K562 (cell line): ENCODE data around the gene TMEM144. TPM values are rescaled to one million over a fixed set of nuclear protein-coding genes. Genes with fewer than 3 reads are reported as not detected.

Source experiments
- ATAC-seq: fragments of 200-7000 bp; cut with Tn5 transposase; 3 replicates; pipeline ENCODE4 v1.9.1; 2020; ENCODE audit warnings: moderate library complexity
- Bru-seq: library from RNA; stranded (reverse); fragments of 400-500 nt; gene quantifications from one replicate; lab custom pipeline; 2021; lab: Mats Ljungman, UMichigan
- BruChase-seq, 2 experiments: library from RNA; stranded (reverse); fragments of 400-500 nt; gene quantifications; one replicate each; lab custom pipeline; 2021; lab: Mats Ljungman, UMichigan
- BruUV-seq: library from RNA; stranded (reverse); fragments of 400-500 nt; replicated peaks from 2 replicates; lab custom pipeline; 2021; lab: Mats Ljungman, UMichigan
- CTCF ChIA-PET: fragments of 300-600 bp; formaldehyde crosslinking; extraction: SDS; loops from one replicate; lab custom pipeline; 2021; ENCODE audit warnings: low intra/inter-chr PET ratio; lab: Yijun Ruan, JAX
- POLR2A ChIA-PET: fragments of 300-600, 350-650 bp; sonication (Branson Sonifier 250); formaldehyde crosslinking; extraction: SDS; loops from one replicate; lab custom pipeline; 2021; ENCODE audit warnings: antibody characterized with exemption, inconsistent platforms; lab: Yijun Ruan, JAX
- DNase-seq, 4 experiments: peaks; one replicate each; pipeline versions ENCODE4 v3.0.0 to v3.0.0-alpha.2; 2011 to 2018; ENCODE audit warnings: low spot score in 3 of 4, mixed read lengths in 3 of 4; ENCODE audit errors: extremely low read depth in 1 of 4
- FAIRE-seq: peaks from 2 replicates; lab custom pipeline; 2011; peaks lifted over from hg19 to GRCh38; lab: Jason Lieb, UNC
- H2AFZ ChIP-seq: 2 replicates; pipeline ENCODE4 v1.6.0; 2011; ENCODE audit warnings: low read depth, low read length, control low read depth, inconsistent platforms
- H3K27ac ChIP-seq: fragments of 200-600 bp; 3 replicates; pipeline ENCODE4 v1.8.0; 2011; ENCODE audit warnings: low read depth, mild to moderate bottlenecking, control low read depth, inconsistent platforms, low read length, moderate library complexity, mixed read lengths; ENCODE audit errors: extremely low read depth
- H3K27me3 ChIP-seq, 2 experiments: fragments of 300-600 bp in 1 of 2; 2 replicates in 1 of 2; 3 replicates in 1 of 2; pipeline versions ENCODE4 v1.6.0 to v1.8.0; 2011; ENCODE audit warnings: inconsistent platforms in 2 of 2, low read length in 2 of 2, mild to moderate bottlenecking in 1 of 2, mixed read lengths in 1 of 2, moderate library complexity in 1 of 2; ENCODE audit not compliant: control insufficient read depth in 2 of 2, insufficient read depth in 2 of 2
- H3K36me3 ChIP-seq: fragments of 300-600 bp; 3 replicates; pipeline ENCODE4 v1.8.0; 2011; ENCODE audit warnings: mild to moderate bottlenecking, low read length, inconsistent platforms; ENCODE audit not compliant: control insufficient read depth, insufficient read depth
- H3K4me1 ChIP-seq, 2 experiments: fragments of 200-600 bp in 1 of 2; replicated peaks in 1 of 2; 2 replicates in 1 of 2; 3 replicates in 1 of 2; pipeline versions ENCODE4 v1.5.1 to v1.8.0; 2011; ENCODE audit warnings: inconsistent platforms in 2 of 2, low read length in 2 of 2, mild to moderate bottlenecking in 1 of 2, mixed read lengths in 1 of 2, moderate library complexity in 1 of 2; ENCODE audit not compliant: control insufficient read depth in 2 of 2, insufficient read depth in 2 of 2
- H3K4me2 ChIP-seq: 2 replicates; pipeline ENCODE4 v1.6.1; 2011; ENCODE audit warnings: low read length, control low read depth, inconsistent platforms, mixed read lengths; ENCODE audit not compliant: insufficient read depth
- H3K4me3 ChIP-seq: fragments of 200-600 bp; sonication (generic), shearing (Covaris generic); 2 replicates; pipeline ENCODE4 v1.5.1; 2016; ENCODE audit warnings: control low read depth, inconsistent platforms
- H3K79me2 ChIP-seq: fragments of 200-600 bp; 3 replicates; pipeline ENCODE4 v1.8.0; 2011; ENCODE audit warnings: low read length, inconsistent platforms; ENCODE audit not compliant: control insufficient read depth, insufficient read depth
- H3K9ac ChIP-seq, 2 experiments: 2 replicates each; pipeline versions ENCODE4 v1.6.0 to v1.6.1; 2011; ENCODE audit warnings: low read depth in 2 of 2, low read length in 2 of 2, control low read depth in 1 of 2, inconsistent platforms in 1 of 2, mild to moderate bottlenecking in 1 of 2, mixed read lengths in 1 of 2; ENCODE audit not compliant: insufficient read depth in 1 of 2
- H3K9me1 ChIP-seq: one replicate; pipeline ENCODE4 v1.6.0; 2011; ENCODE audit warnings: inconsistent platforms, mild to moderate bottlenecking, low read length, moderate library complexity; ENCODE audit not compliant: control insufficient read depth, insufficient read depth
- H3K9me3 ChIP-seq: replicated peaks from 2 replicates; pipeline ENCODE4 v1.5.1; 2011; ENCODE audit warnings: low read depth, low read length, inconsistent platforms; ENCODE audit not compliant: control insufficient read depth, insufficient read depth
- H4K20me1 ChIP-seq: replicated peaks from 2 replicates; pipeline ENCODE4 v1.6.1; 2011; ENCODE audit warnings: low read length, inconsistent platforms, mixed read lengths; ENCODE audit not compliant: control insufficient read depth, insufficient read depth
- BCL6 ChIP-seq: fragments of 250-450 bp; sonication (Bioruptor Pico); IDR thresholded peaks from 2 replicates; pipeline ENCODE4 v1.4.0; 2020
- CHD2 ChIP-seq: IDR thresholded peaks from 2 replicates; pipeline ENCODE4 v1.6.1; 2011; ENCODE audit warnings: low read depth, low read length
- HDAC2 ChIP-seq: fragments of 450-650 bp; IDR thresholded peaks from 2 replicates; pipeline ENCODE4 v1.6.1; 2016; ENCODE audit warnings: mild to moderate bottlenecking
- ILF3 ChIP-seq: fragments of 450-650 bp; IDR thresholded peaks from 2 replicates; pipeline ENCODE4 v1.6.1; 2018; ENCODE audit warnings: antibody characterized with exemption, mild to moderate bottlenecking, moderate library complexity, borderline replicate concordance
- MAFK ChIP-seq: IDR thresholded peaks from 2 replicates; pipeline ENCODE4 v1.6.1; 2011; ENCODE audit warnings: low read length, improper control_type of control experiment
- MTF1 ChIP-seq: fragments of 250-450 bp; sonication (Bioruptor Pico); IDR thresholded peaks from 2 replicates; pipeline ENCODE4 v1.9.0; 2021; ENCODE audit warnings: moderate library complexity, mild to moderate bottlenecking, inconsistent platforms, borderline replicate concordance
- NEUROD1 ChIP-seq: fragments of 150-350 bp; IDR thresholded peaks from 2 replicates; pipeline ENCODE4 v1.6.1; 2014; ENCODE audit warnings: borderline replicate concordance, low read length, low read depth; ENCODE audit not compliant: partially characterized antibody
- SNRNP70 ChIP-seq: fragments of 200-400 bp; formaldehyde crosslinking; optimal IDR thresholded peaks from 2 replicates; pipeline ENCODE3; 2017; ENCODE audit warnings: low read depth, low read length
- THRAP3 ChIP-seq: fragments of 450-650 bp; IDR thresholded peaks from 2 replicates; pipeline ENCODE4 v1.6.1; 2016; ENCODE audit warnings: mild to moderate bottlenecking, inconsistent platforms, borderline replicate concordance
- U2AF2 ChIP-seq: fragments of 200-400 bp; formaldehyde crosslinking; optimal IDR thresholded peaks from 2 replicates; pipeline ENCODE3; 2017; ENCODE audit warnings: low read depth, mild to moderate bottlenecking, low read length
- ZBTB9 ChIP-seq: fragments of 450-650 bp; formaldehyde crosslinking; IDR thresholded peaks from 2 replicates; pipeline ENCODE4 v1.4.0; 2020; ENCODE audit warnings: mild to moderate bottlenecking, moderate library complexity
- ZNF639 ChIP-seq, 2 experiments: fragments of 200-800 bp in 1 of 2; sonication (Bioruptor generic) in 1 of 2; sonication (generic) in 1 of 2; formaldehyde crosslinking in 1 of 2; IDR thresholded peaks in 1 of 2; conservative IDR thresholded peaks in 1 of 2; 2 replicates each; pipeline versions ENCODE4 v1.5.0 to v1.6.1; 2016 to 2020; ENCODE audit warnings: missing compliant biosample characterization in 1 of 2, missing genetic modification characterization in 1 of 2, missing genetic modification reagents in 1 of 2
- WGBS: fragments of 100-300 bp; shearing (Covaris generic); methylation state at CpG from one replicate; pipeline ENCODE4 v1.1.6; 2016; ENCODE audit warnings: low coverage, mixed read lengths; ENCODE audit not compliant: insufficient coverage; ENCODE audit errors: missing lambda C conversion rate; 5-methylcytosine and 5-hydroxymethylcytosine counted together
- in situ Hi-C: fragments of 300-500 bp; cut with MboI; formaldehyde crosslinking; loops from 4 replicates; pipeline ENCODE4 v1.15.0; 2018; ENCODE audit warnings: inconsistent platforms, mixed read lengths
- intact Hi-C: fragments of 100-400 bp; cut with micrococcal nuclease; formaldehyde crosslinking; loops from 2 replicates; pipeline ENCODE4 v1.14.2; 2022
- long read RNA-seq, 3 experiments: library from polyadenylated mRNA in 2 of 3; library from RNA in 1 of 3; unstranded in 2 of 3; stranded (forward) in 1 of 3; transcript quantifications; one replicate each; pipeline ENCODE4 v2.0.0, GENCODE V29; 2019 to 2022
- polyA minus RNA-seq, 3 experiments: library from RNA; depleted of rRNA, polyadenylated mRNA; stranded (reverse); fragments of >200 nt; gene quantifications; 2 replicates each; pipeline ENCODE4 v1.2.3, GENCODE V29; 2011
- polyA plus RNA-seq, 8 experiments: library from polyadenylated mRNA; depleted of rRNA in 4 of 8; stranded (reverse) in 5 of 8; unstranded in 3 of 8; fragments of >200 nt; fragmentation: Nextera tagmentation in 2 of 8; fragmentation: Illumina TruSeq in 1 of 8; extraction: Ambion mirVana in 2 of 8; extraction: Trizol in 1 of 8; gene quantifications; 2 replicates each; pipeline versions ENCODE4 v1.2.1 to v1.2.3, GENCODE V29; 2011 to 2014; ENCODE audit warnings: inconsistent platforms in 1 of 8, missing spikeins in 1 of 8
- total RNA-seq, 7 experiments: library from RNA; depleted of rRNA in 6 of 7; stranded (reverse); fragments of >200 nt in 6 of 7; fragmentation: Illumina TruSeq in 2 of 7; extraction: Trizol in 2 of 7; gene quantifications; 2 replicates each; pipeline versions ENCODE4 v1.2.1 to v1.2.3, GENCODE V29; 2011 to 2021; ENCODE audit warnings: low replicate concordance in 1 of 7

Gene TMEM144
- total RNA-seq (2011; cell fraction: chromatin; rRNA removed; ENCODE audit: low replicate concordance) = 14.2 and 28.3 TPM in 2 replicates
- total RNA-seq (2011; cell fraction: nucleolus; rRNA removed) = 10.7 and 11.6 TPM in 2 replicates
- total RNA-seq (2011; cell fraction: nucleoplasm; rRNA removed) = 18.3 and 32.6 TPM in 2 replicates
- total RNA-seq (2014; rRNA removed) = 4.0 and 6.0 TPM in 2 replicates
- 9.5 and 10.2 TPM in 2 replicates for total RNA-seq (2014; rRNA removed; fragmentation: Illumina TruSeq; extraction: Trizol)
- total RNA-seq (2015; rRNA removed; fragmentation: Illumina TruSeq; extraction: Trizol) = 11.6 and 12.0 TPM in 2 replicates
- total RNA-seq (2021) = 6.8 and 7.8 TPM in 2 replicates
- 4.4 and 7.0 TPM in 2 replicates for polyA plus RNA-seq (2011; rRNA removed)
- polyA plus RNA-seq (2011; cell fraction: cytosol; rRNA removed) = 2.1 and 2.5 TPM in 2 replicates
- polyA plus RNA-seq (2011; cell fraction: nucleus; rRNA removed) = 4.4 and 5.0 TPM in 2 replicates
- polyA plus RNA-seq (2012) = 7.9 and 8.7 TPM in 2 replicates
- polyA plus RNA-seq (2014; fragmentation: Illumina TruSeq; extraction: Trizol) = 6.1 TPM in 2 replicates
- 1 to 10 TPM; 5.9 to 6.0 TPM for polyA plus RNA-seq (2014; fragmentation: Nextera tagmentation; extraction: Ambion mirVana)
- 4.3 and 5.1 TPM in 2 replicates for polyA plus RNA-seq (2014; rRNA removed)
- 11.3 and 13.9 TPM in 2 replicates for polyA minus RNA-seq (2011; rRNA and poly(A)+ RNA removed)
- 4.7 and 5.6 TPM in 2 replicates for polyA minus RNA-seq (2011; cell fraction: cytosol; rRNA and poly(A)+ RNA removed)
- polyA minus RNA-seq (2011; cell fraction: nucleus; rRNA and poly(A)+ RNA removed) = 19.3 TPM in 2 replicates
- percentile 66 among the genes with signal in this experiment for Bru-seq, nascent RNA
- BruChase-seq, experiment 1, labeled RNA remaining after a 2-hour chase = percentile 66 among the genes with signal in this experiment
- percentile 64 among the genes with signal in this experiment for BruChase-seq, experiment 2, labeled RNA remaining after a 6-hour chase
- long read RNA-seq, experiment 1, transcript TMEM144-201 (13 exons, 3,442 nt) = major isoform, 24 of 35 reads
- long read RNA-seq, experiment 1, partial matches to known transcripts = 2 of 35 reads
- long read RNA-seq, experiment 1, other reads (novel, unspliced or antisense) = 8 of 35 reads
- long read RNA-seq, experiment 2, partial matches to known transcripts = 0 of 8 reads
- long read RNA-seq, experiment 2, other reads (novel, unspliced or antisense) = 6 of 8 reads
- long read RNA-seq, experiment 3, partial matches to known transcripts = 0 of 5 reads
- long read RNA-seq, experiment 3, other reads (novel, unspliced or antisense) = 4 of 5 reads

- H3K9ac ChIP-seq = peak within 1 kb of the TSS; percentile 81 to 90
- no peaks in the 10 kb centered on the region for H3K27me3 ChIP-seq
- no peaks in the 10 kb centered on the region for H4K20me1 ChIP-seq
- 7% methylated on average over 34 of the region's 34 CpGs for WGBS
- ATAC-seq (peak; percentile 99), DNase-seq (peak; percentile 58 to 92 (median 74)), FAIRE-seq (peak; percentile 93)
- ChIA-PET CTCF (no interaction called here), POLR2A (interaction anchor here (0.6 to 0.9 kb wide), 2 partner anchors 34 to 411 kb away, joined by 3 read pairs; no protein-coding TSS in a partner anchor)
- TSS peak; percentile 90 for BruUV-seq
- peaks cover 8% of the 10 kb centered on the region; the same call in 1 of the 3 replicates for H3K79me2 ChIP-seq
- H3K36me3 ChIP-seq = peaks cover 10% of the 10 kb centered on the region; the same call in 1 of the 3 replicates
- H3K4me3 ChIP-seq = peak within 1 kb of the TSS; percentile 40
- H3K4me2 ChIP-seq = peak within 1 kb of the TSS; percentile 80
- peak within 1 kb of the TSS; percentile 86 for H3K27ac ChIP-seq
- no peaks in the 10 kb centered on the region for H3K9me3 ChIP-seq
- in situ Hi-C loops = no loop called here
- H3K4me1 ChIP-seq = peaks cover 4 to 8% of the 10 kb centered on the region in 2 experiments; a peak in 3 of 5 replicates
- no peaks in the 10 kb centered on the region for H3K9me1 ChIP-seq
- intact Hi-C loops = loop anchor here (2.0 kb wide), 1 partner anchor 15 kb away; no protein-coding TSS in a partner anchor
- peak within 1 kb of the TSS; percentile 95 for H2AFZ ChIP-seq
- TF ChIP-seq NEUROD1 (peak; percentile 52), SNRNP70 (no peak), HDAC2 (no peak), U2AF2 (no peak), MAFK (0 out of 2 replicates have a peak, but pooled peaks have one; percentile 14), ZNF639 (CRISPR knock-in tag; conservative IDR thresholded peaks at IDR 0.05 in 1 of 2, IDR thresholded peaks at IDR 0.05 in 1 of 2) (peak in 1 of 2 experiments; percentile 33; a peak in 1 of 4 replicates), MTF1 (CRISPR knock-in tag) (no peak), CHD2 (peak; percentile 29; the same call in 1 of the 2 replicates), ILF3 (no peak), BCL6 (CRISPR knock-in tag) (no peak), THRAP3 (0 out of 2 replicates have a peak, but pooled peaks have one; percentile 25), ZBTB9 (CRISPR knock-in tag) (no peak)
These were observed at the start of gene TMEM144 for GRCh38 chr4:158209825-158210807. Gene TMEM144 (plus strand): TSS chr4:158210486. CDS start chr4:158212668, 2,182 bp downstream.
